ENCODE measurements around the gene REXO4.

Gene REXO4

DNA sequence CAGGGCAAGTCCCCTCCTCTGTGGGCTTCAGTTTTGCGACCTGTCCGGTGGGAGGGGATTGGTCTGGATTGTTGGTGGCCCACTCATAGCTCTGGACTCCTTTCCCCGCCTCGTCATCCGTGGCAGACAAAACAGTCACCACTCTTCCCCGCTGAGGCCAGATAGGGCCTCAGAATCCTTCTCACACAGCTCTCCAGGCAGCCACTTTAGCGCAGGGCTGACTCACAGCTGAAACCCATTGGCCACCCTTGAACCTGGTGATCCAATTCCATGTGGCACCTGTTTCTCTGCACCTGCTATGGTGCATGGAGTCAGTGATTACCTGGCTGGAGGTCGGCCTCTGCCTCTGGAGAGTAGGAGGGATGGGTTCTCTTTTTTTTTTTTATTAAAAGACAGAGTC, 26.2 kb upstream of the REXO4 start:
- Histone ChIP-seq H3K4me1 (ENCODE audit: control insufficient read depth, insufficient read depth, low read length) (peaks cover 8% of the 10 kb centered on the region), H3K9ac (ENCODE audit: low read length) (no peak overlapping the region), H3K27me3 (ENCODE audit: control insufficient read depth, insufficient read depth, low read length) (no peaks in the 10 kb centered on the region), H3K4me3 (ENCODE audit: low read length) (no peak overlapping the region), H3K36me3 (ENCODE audit: control insufficient read depth, insufficient read depth, low read length) (no peaks in the 10 kb centered on the region), H3K9me3 (ENCODE audit: control insufficient read depth, low read length) (no peaks in the 10 kb centered on the region)

DNA sequence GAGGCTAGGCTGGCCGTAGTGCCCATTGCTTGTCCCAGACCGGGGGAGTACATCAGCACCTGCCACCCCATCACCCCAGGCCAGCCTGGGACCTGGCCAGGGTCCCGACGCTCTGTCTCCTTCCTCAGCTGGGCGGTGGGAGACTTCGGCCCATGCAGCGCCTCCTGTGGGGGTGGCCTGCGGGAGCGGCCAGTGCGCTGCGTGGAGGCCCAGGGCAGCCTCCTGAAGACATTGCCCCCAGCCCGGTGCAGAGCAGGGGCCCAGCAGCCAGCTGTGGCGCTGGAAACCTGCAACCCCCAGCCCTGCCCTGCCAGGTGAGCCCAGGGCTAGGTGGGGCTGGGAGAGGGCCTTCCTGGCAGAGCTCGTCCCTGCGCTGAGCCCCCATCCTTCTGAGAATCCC, 25.4 kb upstream of the REXO4 start:
- Histone ChIP-seq H3K36me3 (ENCODE audit: control insufficient read depth, insufficient read depth, low read length) (no peaks in the 10 kb centered on the region), H3K9ac (ENCODE audit: low read length) (no peak overlapping the region), H3K4me1 (ENCODE audit: control insufficient read depth, insufficient read depth, low read length) (peaks cover under 1% of the 10 kb centered on the region), H3K9me3 (ENCODE audit: control insufficient read depth, low read length) (no peaks in the 10 kb centered on the region), H3K27me3 (ENCODE audit: control insufficient read depth, insufficient read depth, low read length) (no peaks in the 10 kb centered on the region), H3K4me3 (ENCODE audit: low read length) (no peak overlapping the region)

DNA sequence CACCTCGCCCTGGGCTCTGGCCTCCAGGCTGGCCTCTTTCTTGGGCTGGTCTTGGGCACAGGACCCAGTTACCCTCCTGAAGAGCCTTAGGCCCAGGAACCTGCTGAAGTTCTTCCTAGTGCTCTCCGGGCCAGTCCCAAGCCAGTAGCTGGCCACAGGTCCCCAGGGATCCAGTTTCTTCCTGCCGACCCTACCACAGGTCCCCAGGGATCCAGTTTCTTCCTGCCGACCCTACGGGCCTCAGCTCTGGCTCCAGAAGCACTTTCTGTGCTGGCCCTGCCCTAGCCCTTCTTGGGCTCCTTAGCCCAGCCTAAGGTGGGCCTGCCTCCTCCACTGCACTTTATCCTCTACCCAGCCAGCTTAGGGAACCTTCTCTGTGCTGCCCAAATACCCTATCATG, 23.8 kb upstream of the REXO4 start:
- no peaks in the 10 kb centered on the region for H3K36me3 ChIP-seq (ENCODE audit: control insufficient read depth, insufficient read depth, low read length)
- no peaks in the 10 kb centered on the region for H3K9me3 ChIP-seq (ENCODE audit: control insufficient read depth, low read length)
- H3K27me3 ChIP-seq (ENCODE audit: control insufficient read depth, insufficient read depth, low read length): no peaks in the 10 kb centered on the region
- H3K4me3 ChIP-seq (ENCODE audit: low read length): no peak overlapping the region
- H3K4me1 ChIP-seq (ENCODE audit: control insufficient read depth, insufficient read depth, low read length): no peaks in the 10 kb centered on the region
- H3K9ac ChIP-seq (ENCODE audit: low read length): no peak overlapping the region

DNA sequence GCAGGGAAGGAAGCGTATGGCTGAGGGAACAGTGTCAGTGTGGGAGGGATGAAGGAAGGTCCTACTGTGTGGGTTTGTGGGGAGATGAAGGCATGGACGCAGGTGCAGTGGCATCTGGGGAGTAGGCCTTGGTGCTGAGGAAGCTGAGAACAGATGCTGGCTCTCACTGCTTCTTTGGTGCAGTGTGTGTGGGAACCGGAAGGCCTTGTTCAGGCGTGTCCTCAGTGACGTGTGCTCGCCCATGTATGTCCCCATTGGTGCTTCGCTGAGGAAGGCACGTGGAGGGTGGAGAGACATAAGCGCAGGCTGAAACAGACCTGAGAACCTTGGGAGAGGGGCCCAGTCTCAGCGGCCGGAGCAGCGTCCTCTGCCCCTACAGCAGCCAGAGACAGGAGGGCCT, 23.1 kb upstream of the REXO4 start:
- Histone ChIP-seq H3K36me3 (ENCODE audit: control insufficient read depth, insufficient read depth, low read length) (no peaks in the 10 kb centered on the region), H3K9me3 (ENCODE audit: control insufficient read depth, low read length) (no peaks in the 10 kb centered on the region), H3K27me3 (ENCODE audit: control insufficient read depth, insufficient read depth, low read length) (no peaks in the 10 kb centered on the region), H3K9ac (ENCODE audit: low read length) (no peak overlapping the region), H3K4me1 (ENCODE audit: control insufficient read depth, insufficient read depth, low read length) (no peaks in the 10 kb centered on the region), H3K4me3 (ENCODE audit: low read length) (no peak overlapping the region)

DNA sequence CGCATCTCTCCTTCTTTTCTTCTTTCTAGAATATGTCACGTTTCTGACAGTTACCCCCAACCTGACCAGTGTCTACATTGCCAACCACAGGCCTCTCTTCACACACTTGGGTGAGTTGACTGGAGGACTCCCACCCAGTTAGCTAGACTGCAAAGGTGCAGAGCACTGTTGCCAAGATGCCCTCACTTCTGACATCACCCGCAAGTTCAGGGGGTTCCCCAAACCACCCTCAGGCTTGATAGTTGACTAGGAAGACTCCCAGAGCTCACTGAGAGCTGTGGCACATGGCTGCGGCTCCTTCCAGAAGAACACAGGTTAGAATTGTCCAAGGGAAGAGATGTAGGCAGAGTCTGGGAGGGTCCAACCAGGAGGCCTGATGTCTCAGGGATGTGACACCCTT, 21.5 kb upstream of the REXO4 start:
- no peaks in the 10 kb centered on the region for H3K9me3 ChIP-seq (ENCODE audit: control insufficient read depth, low read length)
- H3K4me3 ChIP-seq (ENCODE audit: low read length): no peak overlapping the region
- no peaks in the 10 kb centered on the region for H3K36me3 ChIP-seq (ENCODE audit: control insufficient read depth, insufficient read depth, low read length)
- H3K9ac ChIP-seq (ENCODE audit: low read length): no peak overlapping the region
- H3K4me1 ChIP-seq (ENCODE audit: control insufficient read depth, insufficient read depth, low read length): no peaks in the 10 kb centered on the region
- H3K27me3 ChIP-seq (ENCODE audit: control insufficient read depth, insufficient read depth, low read length): no peaks in the 10 kb centered on the region

DNA sequence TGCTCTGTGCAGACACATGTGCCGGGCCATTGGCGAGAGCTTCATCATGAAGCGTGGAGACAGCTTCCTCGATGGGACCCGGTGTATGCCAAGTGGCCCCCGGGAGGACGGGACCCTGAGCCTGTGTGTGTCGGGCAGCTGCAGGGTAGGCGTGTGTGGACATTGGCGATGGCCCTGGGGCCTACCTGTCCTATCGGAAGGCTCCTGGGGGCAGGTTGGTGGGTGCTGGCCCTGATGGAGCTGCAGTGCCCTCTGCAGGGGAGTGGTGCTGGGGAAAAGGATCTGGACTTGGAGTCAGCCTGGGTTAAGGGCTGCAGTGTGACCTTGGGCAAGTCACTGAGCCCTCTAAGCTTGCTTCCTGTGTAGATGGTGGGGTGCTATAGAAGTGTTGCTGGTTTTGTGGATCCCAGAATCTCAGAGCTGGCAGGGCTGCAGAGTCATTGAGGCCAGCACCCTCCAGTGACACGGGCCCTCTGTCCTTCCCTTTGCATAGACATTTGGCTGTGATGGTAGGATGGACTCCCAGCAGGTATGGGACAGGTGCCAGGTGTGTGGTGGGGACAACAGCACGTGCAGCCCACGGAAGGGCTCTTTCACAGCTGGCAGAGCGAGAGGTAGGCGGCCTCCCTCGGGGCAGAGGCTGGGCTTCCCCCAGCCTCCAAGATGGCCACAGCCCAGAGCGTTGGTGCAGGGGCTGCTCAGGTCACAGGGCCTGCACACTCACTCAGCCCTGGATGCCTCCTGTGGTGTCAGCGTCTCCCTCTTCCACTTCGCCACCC, 20.1 kb upstream of the REXO4 start:
- Histone ChIP-seq H3K9me3 (ENCODE audit: control insufficient read depth, low read length) (no peaks in the 10 kb centered on the region), H3K27me3 (ENCODE audit: control insufficient read depth, insufficient read depth, low read length) (no peaks in the 10 kb centered on the region), H3K4me3 (ENCODE audit: low read length) (no peak overlapping the region)

DNA sequence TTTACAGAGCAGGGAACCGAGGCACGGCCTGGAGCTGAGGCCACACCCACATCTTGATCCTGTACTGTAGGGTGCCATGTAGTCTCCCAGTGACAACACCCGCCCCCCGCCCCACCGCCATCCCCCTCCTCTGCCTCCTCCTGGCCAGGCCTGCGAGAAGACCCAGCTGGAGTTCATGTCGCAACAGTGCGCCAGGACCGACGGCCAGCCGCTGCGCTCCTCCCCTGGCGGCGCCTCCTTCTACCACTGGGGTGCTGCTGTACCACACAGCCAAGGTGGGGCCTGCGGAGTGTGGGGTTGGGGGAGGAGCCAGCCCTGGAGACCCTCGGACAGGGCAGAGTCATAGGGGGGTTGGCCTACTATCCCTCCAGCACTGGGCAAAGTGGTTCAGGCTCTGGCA, 18.9 kb upstream of the REXO4 start:
- no peak overlapping the region for H3K4me3 ChIP-seq (ENCODE audit: low read length)
- no peaks in the 10 kb centered on the region for H3K9me3 ChIP-seq (ENCODE audit: control insufficient read depth, low read length)
- no peak overlapping the region for H3K9ac ChIP-seq (ENCODE audit: low read length)
- H3K36me3 ChIP-seq (ENCODE audit: control insufficient read depth, insufficient read depth, low read length): no peaks in the 10 kb centered on the region
- H3K27me3 ChIP-seq (ENCODE audit: control insufficient read depth, insufficient read depth, low read length): no peaks in the 10 kb centered on the region
- no peaks in the 10 kb centered on the region for H3K4me1 ChIP-seq (ENCODE audit: control insufficient read depth, insufficient read depth, low read length)

More for the DNA sequence above, 20.1 kb upstream of the REXO4 start:
- Histone ChIP-seq H3K36me3 (ENCODE audit: control insufficient read depth, insufficient read depth, low read length) (no peaks in the 10 kb centered on the region), H3K9ac (ENCODE audit: low read length) (no peak overlapping the region), H3K4me1 (ENCODE audit: control insufficient read depth, insufficient read depth, low read length) (no peaks in the 10 kb centered on the region)

DNA sequence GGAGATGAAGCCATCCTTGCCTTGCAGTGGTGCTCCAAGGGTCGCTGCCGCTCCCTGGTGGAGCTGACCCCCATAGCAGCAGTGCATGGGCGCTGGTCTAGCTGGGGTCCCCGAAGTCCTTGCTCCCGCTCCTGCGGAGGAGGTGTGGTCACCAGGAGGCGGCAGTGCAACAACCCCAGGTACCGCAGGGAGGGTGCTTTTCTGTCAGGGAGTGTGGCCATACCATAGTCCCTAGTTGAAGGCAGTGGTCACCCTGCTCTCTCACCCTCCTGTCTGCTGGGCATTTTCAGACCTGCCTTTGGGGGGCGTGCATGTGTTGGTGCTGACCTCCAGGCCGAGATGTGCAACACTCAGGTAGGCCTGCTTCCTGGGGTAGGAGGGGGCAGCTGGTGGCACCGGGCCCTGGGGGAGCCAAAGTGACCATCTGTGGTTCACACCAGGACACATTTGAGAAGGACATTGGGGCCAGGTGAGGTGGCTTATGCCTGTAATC, 15.6 kb upstream of the REXO4 start:
- H3K27me3 ChIP-seq (ENCODE audit: control insufficient read depth, insufficient read depth, low read length): no peaks in the 10 kb centered on the region
- no peaks in the 10 kb centered on the region for H3K9me3 ChIP-seq (ENCODE audit: control insufficient read depth, low read length)
- H3K4me1 ChIP-seq (ENCODE audit: control insufficient read depth, insufficient read depth, low read length): no peaks in the 10 kb centered on the region
- H3K4me3 ChIP-seq (ENCODE audit: low read length): no peak overlapping the region
- no peak overlapping the region for H3K9ac ChIP-seq (ENCODE audit: low read length)
- H3K36me3 ChIP-seq (ENCODE audit: control insufficient read depth, insufficient read depth, low read length): no peaks in the 10 kb centered on the region

DNA sequence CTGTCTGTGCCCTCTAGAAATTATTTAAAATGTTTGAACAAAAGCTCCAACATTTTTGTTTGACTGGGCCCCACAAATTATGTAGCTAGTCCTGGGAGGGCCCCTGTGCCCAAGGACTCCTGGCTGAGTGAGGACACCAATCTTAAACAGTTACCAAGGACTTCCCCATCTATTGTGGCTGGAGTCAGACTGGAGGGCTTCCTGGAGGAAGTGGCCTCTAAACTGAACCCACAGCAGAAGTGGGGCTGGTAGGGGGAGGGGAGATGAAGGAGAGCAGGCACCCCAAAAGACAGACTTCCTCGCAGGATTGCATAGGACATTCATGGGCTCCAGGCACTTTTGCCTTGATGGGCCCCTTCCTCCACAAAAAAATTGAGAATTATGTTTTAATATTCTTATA, 12.4 kb upstream of the REXO4 start:
- Histone ChIP-seq H3K9me3 (ENCODE audit: control insufficient read depth, low read length) (no peaks in the 10 kb centered on the region), H3K9ac (ENCODE audit: low read length) (no peak overlapping the region), H3K4me1 (ENCODE audit: control insufficient read depth, insufficient read depth, low read length) (peaks cover 18% of the 10 kb centered on the region), H3K4me3 (ENCODE audit: low read length) (no peak overlapping the region), H3K36me3 (ENCODE audit: control insufficient read depth, insufficient read depth, low read length) (no peaks in the 10 kb centered on the region), H3K27me3 (ENCODE audit: control insufficient read depth, insufficient read depth, low read length) (peaks cover 3% of the 10 kb centered on the region)

DNA sequence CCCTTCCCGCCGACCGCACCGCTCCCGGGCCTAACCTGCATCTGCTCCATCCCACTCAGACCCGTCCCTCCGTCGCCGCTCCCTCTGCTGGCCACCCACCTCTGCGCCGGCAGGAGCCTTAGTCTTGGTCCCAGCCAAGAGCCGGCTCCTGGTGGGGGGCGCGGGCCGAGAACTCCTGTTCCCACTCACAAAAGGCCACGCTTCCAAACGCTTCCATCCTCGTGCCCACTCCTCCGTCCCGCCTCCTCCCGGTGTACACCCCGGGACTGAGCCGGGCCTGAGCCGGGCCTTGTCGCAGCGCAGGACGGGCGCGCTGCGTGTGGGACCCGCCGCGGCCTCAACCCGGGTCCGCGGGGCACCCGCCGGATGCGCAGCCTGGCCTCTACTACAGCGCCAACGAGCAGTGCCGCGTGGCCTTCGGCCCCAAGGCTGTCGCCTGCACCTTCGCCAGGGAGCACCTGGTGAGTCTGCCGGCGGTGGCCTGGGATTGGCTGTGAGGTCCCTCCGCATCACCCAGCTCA, 11.9 kb upstream of the REXO4 start:
- H3K9ac ChIP-seq (ENCODE audit: low read length): no peak overlapping the region
- H3K36me3 ChIP-seq (ENCODE audit: control insufficient read depth, insufficient read depth, low read length): no peaks in the 10 kb centered on the region
- peaks cover 3% of the 10 kb centered on the region for H3K27me3 ChIP-seq (ENCODE audit: control insufficient read depth, insufficient read depth, low read length)
- no peaks in the 10 kb centered on the region for H3K9me3 ChIP-seq (ENCODE audit: control insufficient read depth, low read length)
- H3K4me3 ChIP-seq (ENCODE audit: low read length): no peak overlapping the region
- peaks cover 23% of the 10 kb centered on the region for H3K4me1 ChIP-seq (ENCODE audit: control insufficient read depth, insufficient read depth, low read length)

DNA sequence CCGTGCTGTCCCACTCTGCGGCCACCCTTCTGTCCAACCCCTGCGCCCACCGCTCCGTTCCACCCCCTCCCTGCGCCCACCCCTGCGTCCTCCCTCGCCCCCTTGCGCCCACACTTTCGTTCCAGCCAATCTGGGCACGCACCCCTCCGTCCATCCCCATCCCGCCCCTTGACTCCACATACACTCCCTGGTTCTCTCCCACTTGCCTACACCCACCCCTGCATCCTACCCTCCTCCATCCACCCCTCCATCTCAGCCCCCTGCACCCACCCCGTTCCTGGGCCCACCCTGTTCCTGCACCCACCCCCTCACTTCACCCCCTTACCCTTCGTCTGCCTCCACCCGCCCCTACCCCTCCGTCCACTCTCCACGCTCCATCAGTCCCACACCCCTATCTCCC, 11.4 kb upstream of the REXO4 start:
- Histone ChIP-seq H3K9ac (ENCODE audit: low read length) (no peak overlapping the region), H3K27me3 (ENCODE audit: control insufficient read depth, insufficient read depth, low read length) (peaks cover 3% of the 10 kb centered on the region), H3K4me1 (ENCODE audit: control insufficient read depth, insufficient read depth, low read length) (peaks cover 28% of the 10 kb centered on the region), H3K9me3 (ENCODE audit: control insufficient read depth, low read length) (no peaks in the 10 kb centered on the region), H3K36me3 (ENCODE audit: control insufficient read depth, insufficient read depth, low read length) (no peaks in the 10 kb centered on the region), H3K4me3 (ENCODE audit: low read length) (no peak overlapping the region)

DNA sequence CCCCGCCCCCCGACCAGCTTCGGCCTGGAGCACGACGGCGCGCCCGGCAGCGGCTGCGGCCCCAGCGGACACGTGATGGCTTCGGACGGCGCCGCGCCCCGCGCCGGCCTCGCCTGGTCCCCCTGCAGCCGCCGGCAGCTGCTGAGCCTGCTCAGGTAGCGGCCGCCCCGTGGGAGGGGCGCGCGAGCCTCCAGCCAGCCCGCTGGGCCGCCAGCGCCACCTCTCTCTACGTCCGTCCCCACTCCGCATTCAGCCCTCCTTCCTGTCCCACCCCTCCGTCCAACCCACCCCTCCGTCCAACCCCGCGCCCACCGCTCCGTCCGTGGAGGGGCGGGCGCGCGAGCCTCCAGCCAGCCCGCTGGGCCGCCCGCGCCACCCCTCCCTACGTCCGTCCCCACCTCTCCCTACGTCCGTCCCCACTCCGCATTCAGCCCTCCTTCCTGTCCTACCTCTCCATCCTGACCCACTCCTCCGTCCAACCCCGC, 10.8 kb upstream of the REXO4 start:
- H3K9ac ChIP-seq (ENCODE audit: low read length): no peak overlapping the region
- H3K9me3 ChIP-seq (ENCODE audit: control insufficient read depth, low read length): no peaks in the 10 kb centered on the region
- peaks cover 3% of the 10 kb centered on the region for H3K27me3 ChIP-seq (ENCODE audit: control insufficient read depth, insufficient read depth, low read length)
- no peaks in the 10 kb centered on the region for H3K36me3 ChIP-seq (ENCODE audit: control insufficient read depth, insufficient read depth, low read length)
- H3K4me3 ChIP-seq (ENCODE audit: low read length): no peak overlapping the region
- peaks cover 34% of the 10 kb centered on the region for H3K4me1 ChIP-seq (ENCODE audit: control insufficient read depth, insufficient read depth, low read length)
